Measurements from ENCODE around the gene CDIP1.

Gene CDIP1

DNA sequence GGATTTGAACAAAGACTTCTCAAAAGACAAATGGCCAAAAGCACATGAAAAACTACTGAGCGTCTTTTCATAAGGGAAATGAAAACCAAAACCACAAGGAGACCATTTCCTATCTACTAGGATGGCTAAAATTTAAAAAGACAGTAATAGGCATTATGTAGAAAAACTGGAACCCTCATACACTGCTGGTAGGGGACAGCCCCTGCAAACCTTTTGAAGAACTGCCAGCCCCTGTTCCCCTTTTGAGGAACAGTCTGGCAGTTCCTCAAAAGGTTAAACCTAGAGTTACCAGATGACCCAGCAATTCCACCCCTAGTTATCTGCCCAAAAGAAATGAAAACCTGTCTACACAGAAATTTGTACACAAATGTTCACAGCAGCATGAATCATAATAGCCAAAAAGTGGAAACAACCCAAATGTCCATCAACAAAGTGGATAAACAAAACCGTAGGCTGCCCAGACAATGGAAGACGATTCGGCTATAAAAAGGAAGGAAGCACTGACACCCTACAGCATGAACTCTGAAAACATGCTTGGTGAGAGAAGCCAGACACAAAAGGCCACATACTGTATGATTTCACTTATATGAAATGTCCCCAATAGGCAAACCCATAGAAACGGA lies 22.9 kb downstream of the CDIP1 start:
- TF ChIP-seq CTCF (conservative IDR thresholded peaks at IDR 0.05; ENCODE audit: low read depth, low read length) = no peak
- no peak overlapping the region for H3K4me3 ChIP-seq (ENCODE audit: low read depth, low read length)

GRCh38 chr16:4514606-4515005 lies 24.0 kb downstream of the CDIP1 start:
- DNase-seq (ENCODE audit: low read depth) = no peak
- TF ChIP-seq CTCF (conservative IDR thresholded peaks at IDR 0.05; ENCODE audit: low read depth, low read length) = no peak
- no peak overlapping the region for H3K4me3 ChIP-seq (ENCODE audit: low read depth, low read length)

More for the DNA sequence above, 22.9 kb downstream of the CDIP1 start:
- DNase-seq (ENCODE audit: low read depth) = no peak

DNA sequence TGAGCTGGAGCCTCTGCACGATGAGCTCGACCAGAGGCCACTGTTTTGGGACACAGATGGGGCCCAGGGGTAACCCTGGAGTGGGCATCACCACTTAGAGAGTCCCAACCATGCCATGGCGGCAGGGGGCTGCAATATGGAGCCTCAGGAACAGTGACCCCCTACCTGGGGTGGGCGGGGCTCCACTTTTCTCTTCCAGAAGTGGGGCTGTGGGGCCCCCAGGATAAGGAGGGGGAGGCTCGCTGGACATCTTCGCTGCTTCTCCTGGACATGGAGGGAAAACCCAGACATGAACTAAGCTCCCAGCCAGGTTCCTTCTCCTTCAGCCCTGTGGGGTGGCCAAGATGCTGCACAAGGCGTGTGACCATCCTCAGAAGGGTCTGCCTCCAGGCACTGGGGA lies 24.7 kb downstream of the CDIP1 start:
- no peak overlapping the region for H3K4me3 ChIP-seq (ENCODE audit: low read depth, low read length)
- no peak for TF ChIP-seq CTCF (conservative IDR thresholded peaks at IDR 0.05; ENCODE audit: low read depth, low read length)
- no peak for DNase-seq (ENCODE audit: low read depth)

DNA sequence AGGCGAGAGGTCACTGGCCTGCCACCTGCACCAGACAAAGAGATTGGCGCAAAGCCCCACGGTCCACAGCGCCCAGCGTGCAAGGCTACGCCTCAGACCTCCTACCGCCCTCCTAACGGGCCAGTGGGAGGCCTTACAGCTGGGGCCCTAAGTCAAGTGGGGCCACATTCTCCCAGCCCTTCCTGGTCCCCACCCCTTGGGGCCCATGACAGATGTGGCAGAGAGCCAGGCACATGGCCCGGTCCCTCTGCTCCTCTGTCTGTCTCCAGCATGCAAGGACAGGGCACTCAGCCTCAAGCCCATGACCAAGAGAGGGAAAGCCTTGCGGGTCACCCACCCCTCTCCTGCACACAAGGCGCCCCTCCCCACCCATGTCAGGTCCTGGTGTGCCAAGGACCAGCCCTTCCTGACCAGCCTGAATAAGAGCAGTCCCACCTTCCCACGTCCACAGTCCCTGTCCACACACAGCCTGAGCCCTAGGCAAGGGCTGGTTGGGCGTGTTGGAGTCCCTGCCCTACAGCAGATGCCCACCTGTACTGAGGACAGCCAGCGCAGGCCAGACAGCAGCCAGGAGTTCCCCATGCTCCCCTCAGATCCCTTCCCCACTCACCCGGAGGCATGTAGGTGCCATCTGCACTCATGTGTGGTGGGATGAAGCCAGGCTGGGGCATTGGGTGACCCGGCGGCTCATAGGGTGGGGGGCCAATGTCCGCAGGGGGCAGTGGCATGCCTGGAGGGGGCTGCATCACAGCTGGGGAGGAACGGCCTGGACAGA lies 25.3 kb downstream of the CDIP1 start:
- H3K4me3 ChIP-seq (ENCODE audit: low read depth, low read length) = no peak overlapping the region
- no peak for DNase-seq (ENCODE audit: low read depth)
- no peak for TF ChIP-seq CTCF (conservative IDR thresholded peaks at IDR 0.05; ENCODE audit: low read depth, low read length)

GRCh38 chr16:4512473-4512872 lies 26.1 kb downstream of the CDIP1 start:
- no peak overlapping the region for H3K4me3 ChIP-seq (ENCODE audit: low read depth, low read length)
- no peak for DNase-seq (ENCODE audit: low read depth)
- no peak for TF ChIP-seq CTCF (conservative IDR thresholded peaks at IDR 0.05; ENCODE audit: low read depth, low read length)

DNA sequence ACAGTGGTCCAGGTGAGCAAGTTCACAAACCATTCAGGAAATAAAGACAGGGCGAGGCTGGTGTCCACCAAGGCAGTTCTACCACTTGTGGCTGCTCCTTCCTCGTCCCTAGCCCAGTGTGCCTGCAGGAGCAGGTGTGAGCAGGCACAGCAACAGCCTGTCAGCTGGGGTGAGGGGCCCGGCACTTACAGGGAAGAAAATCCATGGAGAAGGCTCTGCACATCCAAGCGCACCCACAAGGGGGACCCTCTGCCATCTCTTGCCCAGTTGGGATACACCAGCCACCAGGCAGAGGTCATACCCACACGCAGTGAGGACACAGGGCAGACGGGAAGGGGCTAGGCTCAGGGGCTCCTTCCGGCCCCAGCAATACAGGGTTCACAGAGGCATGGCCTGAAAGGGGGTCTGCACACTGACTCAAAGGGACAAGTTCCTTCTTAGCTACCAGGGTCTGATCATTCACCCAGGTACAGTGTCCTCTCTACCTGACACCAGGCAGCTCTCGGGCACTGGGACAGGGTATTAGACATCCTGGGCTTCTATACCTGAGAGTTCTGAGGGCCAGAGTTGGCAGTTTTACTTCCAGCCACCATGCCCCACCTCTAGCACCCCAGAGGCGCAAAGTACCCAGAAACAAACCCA lies 27.0 kb downstream of the CDIP1 start:
- no peak overlapping the region for H3K4me3 ChIP-seq (ENCODE audit: low read depth, low read length)

More for the DNA sequence above, 27.0 kb downstream of the CDIP1 start:
- peak; percentile 62 for DNase-seq (ENCODE audit: low read depth)
- TF ChIP-seq CTCF (conservative IDR thresholded peaks at IDR 0.05; ENCODE audit: low read depth, low read length) = peak; percentile 75

Measured in choroid plexus epithelial cell (primary cell).